B cell (primary cell): Measurements from ENCODE around the gene LGALS4. TPM values are rescaled to one million over a fixed set of nuclear protein-coding genes. Genes with fewer than 3 reads are reported as not detected.

ENCODE experiments used
- ATAC-seq: fragments of 200-7000 bp; cut with Tn5 transposase; one replicate; pipeline ENCODE4 v1.10.0; 2021; ENCODE audit warnings: low read depth, mild to moderate bottlenecking, moderate number of reproducible peaks, moderate library complexity
- CTCF ChIA-PET: fragments of 350-600 bp; sonication (Branson Sonifier 250); formaldehyde crosslinking; loops from one replicate; lab custom pipeline; 2021; ENCODE audit warnings: antibody characterized with exemption, inconsistent platforms; lab: Charles Lee
- POLR2A ChIA-PET: fragments of 350-600 bp; sonication (Branson Sonifier 250); formaldehyde crosslinking; loops from one replicate; lab custom pipeline; 2021; ENCODE audit warnings: antibody characterized with exemption; lab: Charles Lee
- DNase-seq: peaks from one replicate; pipeline ENCODE4 v3.0.0; 2013
- H2AFZ ChIP-seq: 2 replicates; pipeline ENCODE4 v1.6.1; 2012; ENCODE audit warnings: mild to moderate bottlenecking, low read depth, low read length; ENCODE audit not compliant: insufficient read depth, poor library complexity, severe bottlenecking
- H3K27ac ChIP-seq, 2 donors: 1 replicate in 1 of 2; 2 replicates in 1 of 2; pipeline ENCODE4 v1.5.1; 2012 to 2013; ENCODE audit warnings: low read length in 2 of 2, mild to moderate bottlenecking in 2 of 2, moderate library complexity in 1 of 2
- H3K27me3 ChIP-seq, 4 experiments: fragments of 200-600 bp in 1 of 4; sonication (generic) in 1 of 4; replicated peaks in 1 of 4; 1 replicate in 2 of 4; 2 replicates in 2 of 4; pipeline versions ENCODE4 v1.6.1 to v1.7.0; 2013 to 2016; ENCODE audit warnings: low read length in 3 of 4, mild to moderate bottlenecking in 2 of 4, mixed read lengths in 1 of 4, moderate library complexity in 1 of 4; ENCODE audit not compliant: insufficient read depth in 4 of 4, control insufficient read depth in 3 of 4; ENCODE audit errors: control extremely low read depth in 1 of 4
- H3K36me3 ChIP-seq, 2 experiments: replicated peaks in 1 of 2; 1 replicate in 1 of 2; 2 replicates in 1 of 2; pipeline versions ENCODE4 v1.6.1 to v1.7.1; 2013; ENCODE audit warnings: low read length in 1 of 2; ENCODE audit not compliant: insufficient read depth in 2 of 2, control insufficient read depth in 1 of 2; ENCODE audit errors: control extremely low read depth in 1 of 2, extremely low read depth in 1 of 2
- H3K4me1 ChIP-seq, 2 donors: fragments of 200-600 bp in 1 of 2; sonication (generic) in 1 of 2; 1 replicate in 1 of 2; 2 replicates in 1 of 2; pipeline versions ENCODE4 v1.5.1 to v1.6.1; 2013 to 2017; ENCODE audit warnings: low read length in 2 of 2; ENCODE audit not compliant: control insufficient read depth in 2 of 2, insufficient read depth in 2 of 2
- H3K4me2 ChIP-seq: replicated peaks from 2 replicates; pipeline ENCODE3; 2012; ENCODE audit warnings: mild to moderate bottlenecking, low read depth, low read length; ENCODE audit not compliant: poor library complexity, severe bottlenecking
- H3K4me3 ChIP-seq, 5 experiments: fragments of 200-600 bp in 1 of 5; sonication (generic) in 1 of 5; 1 replicate in 3 of 5; 2 replicates in 2 of 5; pipeline versions ENCODE4 v1.5.1 to v1.7.0; 2011 to 2016; ENCODE audit warnings: low read length in 4 of 5, mild to moderate bottlenecking in 4 of 5, low read depth in 2 of 5, control low read depth in 1 of 5, moderate library complexity in 1 of 5; ENCODE audit not compliant: insufficient read depth in 1 of 5; ENCODE audit errors: control extremely low read depth in 1 of 5, extremely low read depth in 1 of 5
- H3K79me2 ChIP-seq: fragments of 200-600 bp; sonication (generic); one replicate; pipeline ENCODE4 v1.6.0; 2016; ENCODE audit warnings: low read length; ENCODE audit not compliant: control insufficient read depth, insufficient read depth
- H3K9ac ChIP-seq: fragments of 200-600 bp; sonication (generic); 2 replicates; pipeline ENCODE4 v1.6.1; 2017; ENCODE audit warnings: mild to moderate bottlenecking, low read length, moderate library complexity
- H3K9me3 ChIP-seq, 3 donors: one replicate each; pipeline versions ENCODE4 v1.6.1 to v1.7.1; 2013; ENCODE audit warnings: low read length in 2 of 3; ENCODE audit not compliant: control insufficient read depth in 2 of 3, insufficient read depth in 1 of 3; ENCODE audit errors: control extremely low read depth in 1 of 3
- H4K20me1 ChIP-seq: 2 replicates; pipeline ENCODE4 v1.6.0; 2012; ENCODE audit warnings: mild to moderate bottlenecking, low read length; ENCODE audit not compliant: insufficient read depth, control insufficient read depth, poor library complexity, severe bottlenecking
- H3K27ac Mint-ChIP-seq: one replicate; pipeline ENCODE4 v1.8.0; 2021; ENCODE audit warnings: mixed read lengths
- H3K27me3 Mint-ChIP-seq: one replicate; pipeline ENCODE4 v1.8.0; 2021; ENCODE audit warnings: mixed read lengths
- H3K4me1 Mint-ChIP-seq: one replicate; pipeline ENCODE4 v1.8.0; 2021; ENCODE audit warnings: mixed read lengths
- H3K4me3 Mint-ChIP-seq: one replicate; pipeline ENCODE4 v1.8.0; 2021; ENCODE audit warnings: mixed read lengths
- H3K9me3 Mint-ChIP-seq: one replicate; pipeline ENCODE4 v1.8.0; 2022; ENCODE audit warnings: mixed read lengths; ENCODE audit not compliant: insufficient read depth
- EZH2 ChIP-seq: IDR thresholded peaks from 2 replicates; pipeline ENCODE4 v1.6.1; 2012; ENCODE audit warnings: borderline replicate concordance, low read depth, mild to moderate bottlenecking, moderate library complexity, low read length; ENCODE audit not compliant: insufficient read depth, poor library complexity, severe bottlenecking
- WGBS: methylation state at CpG from one replicate; pipeline ENCODE4 v1.1.5; 2013; ENCODE audit warnings: missing lambda C conversion rate; ENCODE audit not compliant: insufficient coverage; 5-methylcytosine and 5-hydroxymethylcytosine counted together
- intact Hi-C: fragments of 100-400 bp; cut with micrococcal nuclease; formaldehyde crosslinking; loops from one replicate; pipeline ENCODE4 v1.10.0; 2022
- polyA plus RNA-seq: library from polyadenylated mRNA; depleted of rRNA; stranded (reverse); fragments of >200 nt; gene quantifications from 2 replicates; pipeline ENCODE4 v1.2.3, GENCODE V29; 2012
- total RNA-seq, 2 donors: library from RNA; stranded (reverse); fragments of 120-200 nt in 1 of 2; gene quantifications; 1 replicate in 1 of 2; 2 replicates in 1 of 2; pipeline versions ENCODE4 v1.2.3 to v1.2.4, GENCODE V29; 2013 to 2022
- TF ChIP-seq, protein P1 (sequence below): fragments of 200-600 bp; IDR thresholded peaks from one replicate; pipeline ENCODE4 v1.8.0; 2022; ENCODE audit warnings: antibody characterized with exemption, mild to moderate bottlenecking

LGALS4 gene
- total and polyA plus RNA-seq, 2 donors (not counting 1 experiment from before 2014, with no cell fraction given), result 5.4 to 8.4 TPM

DNA sequence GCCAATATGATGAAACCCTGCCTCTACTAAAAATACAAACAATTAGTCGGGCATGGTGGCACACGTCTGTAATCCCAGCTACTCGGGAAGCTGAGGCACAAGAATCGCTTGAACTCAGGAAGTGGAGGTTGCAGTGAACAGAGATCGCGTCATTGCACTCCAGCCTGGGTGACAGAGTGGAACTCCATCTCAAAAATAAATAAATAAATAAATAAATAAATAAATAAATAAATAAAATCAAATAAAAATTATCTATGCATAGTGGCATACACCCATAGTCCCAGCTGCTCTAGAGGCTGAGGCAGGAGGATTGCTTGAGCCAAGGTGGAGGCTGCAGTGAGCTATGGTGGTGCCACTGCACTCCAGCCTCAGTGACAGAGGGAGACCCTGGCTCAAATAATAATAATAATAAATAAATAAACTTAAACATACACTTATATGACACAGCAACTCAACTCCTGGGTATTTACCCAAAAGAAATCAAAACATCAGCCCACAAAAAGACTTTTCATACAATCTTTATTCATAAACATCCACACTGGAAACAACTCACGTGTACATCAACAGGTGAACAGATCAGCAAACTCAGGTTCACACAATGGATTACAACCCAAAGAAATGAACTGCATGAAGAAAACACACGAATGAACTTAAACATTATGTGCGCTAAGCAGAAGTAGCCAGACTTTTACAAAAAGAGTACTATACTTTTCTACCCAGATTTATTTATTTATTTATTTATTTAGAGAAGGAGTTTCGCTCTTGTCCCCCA, 46.3 kb downstream of the LGALS4 start:
- ATAC-seq, result no peak
- H3K27ac Mint-ChIP-seq, result no peak overlapping the region
- no peaks in the 10 kb centered on the region for H4K20me1 ChIP-seq
- no peaks in the 10 kb centered on the region for H3K27me3 Mint-ChIP-seq
- no peak overlapping the region for H3K4me3 ChIP-seq
- peaks cover 19% of the 10 kb centered on the region for H3K4me1 Mint-ChIP-seq
- DNase-seq, result no peak
- no peaks in the 10 kb centered on the region for H3K9me3 Mint-ChIP-seq
- ChIA-PET POLR2A (no interaction called here), CTCF (interaction anchor here (1.2 to 1.6 kb wide), 2 partner anchors 119 to 164 kb away, joined by 3 to 4 read pairs; partner anchors contain the start of genes MRPS12 and SARS2)
- intact Hi-C loops, result loop anchor here (5.0 kb wide), 2 partner anchors 34 to 101 kb away; no protein-coding TSS in a partner anchor
- no peaks in the 10 kb centered on the region for H3K27me3 ChIP-seq
- H3K4me3 Mint-ChIP-seq, result no peak overlapping the region
- no peak overlapping the region for H3K27ac ChIP-seq
- H2AFZ ChIP-seq, result no peak overlapping the region
- TF ChIP-seq, protein P1, sequence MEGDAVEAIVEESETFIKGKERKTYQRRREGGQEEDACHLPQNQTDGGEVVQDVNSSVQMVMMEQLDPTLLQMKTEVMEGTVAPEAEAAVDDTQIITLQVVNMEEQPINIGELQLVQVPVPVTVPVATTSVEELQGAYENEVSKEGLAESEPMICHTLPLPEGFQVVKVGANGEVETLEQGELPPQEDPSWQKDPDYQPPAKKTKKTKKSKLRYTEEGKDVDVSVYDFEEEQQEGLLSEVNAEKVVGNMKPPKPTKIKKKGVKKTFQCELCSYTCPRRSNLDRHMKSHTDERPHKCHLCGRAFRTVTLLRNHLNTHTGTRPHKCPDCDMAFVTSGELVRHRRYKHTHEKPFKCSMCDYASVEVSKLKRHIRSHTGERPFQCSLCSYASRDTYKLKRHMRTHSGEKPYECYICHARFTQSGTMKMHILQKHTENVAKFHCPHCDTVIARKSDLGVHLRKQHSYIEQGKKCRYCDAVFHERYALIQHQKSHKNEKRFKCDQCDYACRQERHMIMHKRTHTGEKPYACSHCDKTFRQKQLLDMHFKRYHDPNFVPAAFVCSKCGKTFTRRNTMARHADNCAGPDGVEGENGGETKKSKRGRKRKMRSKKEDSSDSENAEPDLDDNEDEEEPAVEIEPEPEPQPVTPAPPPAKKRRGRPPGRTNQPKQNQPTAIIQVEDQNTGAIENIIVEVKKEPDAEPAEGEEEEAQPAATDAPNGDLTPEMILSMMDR, result no peak
- TF ChIP-seq EZH2, result no peak
- no peak overlapping the region for H3K9ac ChIP-seq
- WGBS, result 100% methylated on average over 2 of the region's 10 CpGs
- no peaks in the 10 kb centered on the region for H3K36me3 ChIP-seq
- no peaks in the 10 kb centered on the region for H3K79me2 ChIP-seq
- no peak overlapping the region for H3K4me2 ChIP-seq
- peaks cover 6 to 15% of the 10 kb centered on the region in 2 donors for H3K4me1 ChIP-seq
- peaks cover 0 to 5% (median 0%) of the 10 kb centered on the region in 3 donors for H3K9me3 ChIP-seq

DNA sequence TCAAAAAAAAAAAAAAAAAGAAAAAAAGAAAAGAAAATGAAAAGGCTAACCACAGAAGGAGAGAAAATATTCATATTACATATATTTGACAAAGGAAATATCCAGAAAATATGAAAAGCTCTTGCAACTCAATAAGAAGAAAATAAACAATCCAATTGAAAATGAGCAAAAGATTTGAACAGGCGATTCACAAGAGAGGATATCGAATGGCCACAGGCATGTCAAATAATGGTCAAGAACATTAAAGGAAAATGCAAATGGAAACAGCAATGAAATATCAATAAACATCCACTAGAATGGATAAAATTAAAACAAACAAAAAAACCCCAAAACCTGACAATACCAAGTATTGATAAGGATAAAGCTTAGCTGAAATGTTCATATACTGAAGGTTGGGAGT, 47.5 kb downstream of the LGALS4 start:
- Histone ChIP-seq H3K79me2 (no peaks in the 10 kb centered on the region), H4K20me1 (no peaks in the 10 kb centered on the region), H3K27me3 (no peaks in the 10 kb centered on the region), H3K27ac (no peak overlapping the region), H2AFZ (no peak overlapping the region), H3K4me1 (peaks cover 6 to 15% of the 10 kb centered on the region in 2 donors), H3K36me3 (no peaks in the 10 kb centered on the region), H3K9ac (no peak overlapping the region), H3K4me2 (no peak overlapping the region), H3K4me3 (no peak overlapping the region), H3K9me3 (peaks cover 0 to 5% (median 0%) of the 10 kb centered on the region in 3 donors)
- intact Hi-C loops, result loop anchor here (5.0 kb wide), 2 partner anchors 33 to 102 kb away; no protein-coding TSS in a partner anchor
- no peaks in the 10 kb centered on the region for H3K27me3 Mint-ChIP-seq
- POLR2A ChIA-PET, result interaction anchor here (0.7 kb wide), 1 partner anchor 56 kb away, joined by 5 read pairs; no protein-coding TSS in a partner anchor
- TF ChIP-seq, protein P1, result no peak
- TF ChIP-seq EZH2, result no peak
- H3K9me3 Mint-ChIP-seq, result no peaks in the 10 kb centered on the region
- CTCF ChIA-PET, result no interaction called here
- ATAC-seq, result no peak
- WGBS, result no CpG with 5 or more reads among the region's 2 CpGs
- no peak overlapping the region for H3K27ac Mint-ChIP-seq
- DNase-seq, result no peak
- H3K4me3 Mint-ChIP-seq, result no peak overlapping the region
- H3K4me1 Mint-ChIP-seq, result peaks cover 20% of the 10 kb centered on the region
